EH (cell line): Measurements from ENCODE around the gene BCL7C.
"Not testable (repeated sequence)": the region's sequence is repeated elsewhere in the genome, so short reads cannot be mapped to it uniquely, and the experiment has no call there.

Experiments used
- DNase-seq: peaks from one replicate; pipeline ENCODE4 v3.0.0-alpha.2; 2015; ENCODE audit warnings: low read depth

The BCL7C gene

DNA sequence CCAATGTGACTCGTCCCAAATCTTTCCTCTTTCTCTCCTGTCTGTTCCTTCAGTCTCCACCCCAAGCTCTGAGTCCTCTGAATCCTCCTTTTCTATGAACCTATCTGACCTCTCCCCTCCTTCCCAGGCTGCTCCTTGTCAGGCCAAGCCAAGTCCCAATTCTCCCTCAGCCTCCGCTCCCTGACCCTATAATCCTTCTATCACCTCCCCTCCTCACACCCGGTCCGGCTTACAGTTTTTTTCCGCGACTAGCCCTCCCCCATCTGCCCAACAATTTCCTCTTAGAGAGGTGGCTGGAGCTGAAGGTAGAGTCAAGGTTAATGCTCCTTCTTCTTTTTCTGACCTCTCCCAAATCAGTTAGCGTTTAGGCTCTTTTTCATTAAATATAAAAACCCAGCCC lies 33.1 kb downstream of the BCL7C start:
- not testable (repeated sequence) for DNase-seq

DNA sequence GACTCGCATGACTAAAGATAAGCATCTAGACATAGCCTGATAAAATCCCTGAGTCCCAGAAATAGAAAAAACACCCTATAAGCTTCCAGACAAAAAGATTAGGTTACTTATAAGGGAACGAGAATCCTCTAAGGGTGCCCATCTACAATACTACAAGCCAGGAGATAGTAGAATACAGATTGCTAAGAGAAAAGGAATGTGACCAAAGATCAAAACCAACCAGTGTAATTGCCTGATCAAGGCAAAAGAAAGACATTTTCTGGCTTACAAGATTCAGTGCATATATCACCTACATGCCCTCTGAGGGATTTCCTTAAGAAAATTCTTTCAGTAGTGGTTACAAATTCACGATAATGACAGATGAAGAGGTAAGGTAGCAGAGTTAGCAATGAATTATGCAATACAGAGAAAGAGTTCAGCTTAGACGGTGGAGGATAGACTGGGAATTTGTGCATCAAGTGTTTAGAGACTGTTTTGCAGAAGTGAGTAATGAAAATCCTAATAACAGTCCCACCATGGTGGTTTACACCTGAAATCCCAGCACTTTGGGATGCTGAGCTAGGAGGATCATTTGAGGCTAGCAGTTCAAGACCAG lies 35.0 kb downstream of the BCL7C start:
- peak; percentile 48 for DNase-seq

DNA sequence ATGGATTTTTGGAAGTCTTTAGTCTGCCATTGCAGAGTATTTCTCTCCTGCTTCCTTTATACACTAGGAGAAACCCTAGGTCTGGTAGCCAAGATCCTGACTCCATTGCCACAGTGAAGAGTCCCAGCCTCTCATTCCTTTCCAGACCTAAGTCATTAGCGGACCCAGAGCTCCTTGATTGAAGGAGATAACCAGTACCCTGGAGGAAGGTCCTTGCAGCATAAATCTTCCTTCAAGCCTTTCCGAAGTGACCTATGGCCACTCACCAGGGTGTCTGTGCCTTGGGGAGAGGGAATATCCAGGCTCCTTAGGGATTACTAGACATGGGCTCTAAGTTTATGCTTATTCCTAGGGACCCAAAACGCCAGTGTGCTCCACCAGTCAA lies 35.8 kb downstream of the BCL7C start:
- DNase-seq, result no peak

- no peak for DNase-seq
Measured at GRCh38 chr16:30853758-30854157, 40.1 kb downstream of the BCL7C start.

DNA sequence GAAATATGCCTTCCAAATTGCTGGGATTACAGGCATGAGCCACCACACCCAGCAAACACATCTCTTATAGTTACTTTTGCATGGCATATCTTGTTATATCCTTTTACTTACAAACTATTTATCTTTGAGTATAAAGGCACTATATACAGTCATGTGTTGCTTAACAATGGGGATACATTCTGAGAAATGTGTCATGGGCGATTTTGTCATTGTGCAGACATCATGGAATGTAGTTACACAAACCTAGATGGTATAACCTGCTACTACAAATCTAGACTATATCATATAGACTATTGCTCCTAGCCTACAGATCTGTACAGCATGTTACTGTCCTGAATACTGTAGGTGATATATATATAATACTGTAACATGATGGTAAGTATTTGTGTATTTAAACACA lies 43.6 kb downstream of the BCL7C start:
- no peak for DNase-seq

DNA sequence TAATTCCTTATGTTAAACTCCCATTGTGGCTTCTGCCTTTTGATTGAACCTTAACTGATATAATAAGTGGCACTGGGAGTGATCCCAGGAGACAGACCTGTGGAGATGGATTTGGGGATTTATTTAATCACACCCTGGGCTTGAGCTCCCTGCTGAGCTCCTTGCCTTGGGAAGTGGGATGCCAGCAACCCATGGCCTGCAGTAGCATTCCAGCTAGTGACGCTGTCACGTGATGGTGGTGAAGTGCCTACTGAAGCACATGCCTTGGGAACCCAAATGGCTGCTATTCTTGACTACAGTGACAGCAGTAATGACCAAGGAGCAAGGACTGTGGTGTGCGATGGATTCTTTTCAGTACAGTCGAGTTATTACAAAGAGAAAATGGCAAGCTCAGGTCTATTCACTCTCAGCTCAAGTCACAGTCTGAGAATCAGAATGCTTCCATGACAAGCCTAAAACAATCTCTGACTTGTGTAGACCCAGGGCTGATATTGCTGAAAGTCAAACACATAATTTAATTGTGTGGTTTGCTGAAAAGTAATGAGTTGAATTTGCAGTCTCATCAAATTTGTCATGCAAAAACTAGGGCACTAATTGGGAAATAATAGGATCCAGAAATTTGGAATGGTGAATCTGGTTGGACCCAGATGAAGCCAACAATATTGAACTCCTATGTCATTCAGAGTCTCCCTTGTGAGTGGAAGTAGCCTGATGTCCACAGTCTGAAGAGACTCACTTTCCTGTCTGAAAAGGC lies 47.1 kb downstream of the BCL7C start:
- no peak for DNase-seq

DNA sequence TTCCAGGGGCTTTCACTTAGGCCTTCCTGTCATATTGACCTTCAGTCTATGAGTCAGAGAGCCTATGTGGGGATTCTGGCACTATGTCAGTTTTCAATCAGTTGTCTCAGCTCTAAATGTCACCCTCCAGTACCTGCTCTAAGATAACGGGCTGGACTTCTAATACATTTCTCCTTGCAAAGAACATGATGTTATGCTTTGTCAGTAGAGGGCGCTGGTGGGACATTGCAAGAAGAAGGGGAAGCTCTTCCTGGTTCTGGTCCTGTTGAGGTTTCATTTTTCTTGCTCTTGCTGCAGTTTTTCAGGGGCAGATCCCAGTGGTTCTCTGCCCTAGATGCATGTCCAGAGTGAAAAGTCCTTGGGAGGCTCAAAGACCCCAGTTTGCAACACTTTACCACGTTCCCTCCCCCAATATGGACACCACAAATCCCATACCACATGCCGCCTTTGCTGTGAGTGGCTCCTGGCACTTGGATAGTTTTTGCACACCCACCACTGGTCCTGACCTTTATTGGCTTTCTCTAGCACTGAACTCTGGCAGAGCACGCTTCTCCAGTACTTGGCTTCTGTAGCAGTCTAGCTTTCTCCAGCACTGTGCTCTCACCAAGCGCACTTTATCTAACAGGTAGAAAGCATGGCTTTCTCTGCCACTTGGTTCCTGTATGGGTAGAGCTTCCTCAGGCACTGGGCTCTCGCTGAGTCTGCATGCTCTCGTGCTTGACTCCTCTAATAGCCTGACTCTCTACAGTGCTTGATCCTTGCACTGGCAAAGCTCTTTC lies 49.0 kb downstream of the BCL7C start:
- peak; percentile 89 for DNase-seq

DNA sequence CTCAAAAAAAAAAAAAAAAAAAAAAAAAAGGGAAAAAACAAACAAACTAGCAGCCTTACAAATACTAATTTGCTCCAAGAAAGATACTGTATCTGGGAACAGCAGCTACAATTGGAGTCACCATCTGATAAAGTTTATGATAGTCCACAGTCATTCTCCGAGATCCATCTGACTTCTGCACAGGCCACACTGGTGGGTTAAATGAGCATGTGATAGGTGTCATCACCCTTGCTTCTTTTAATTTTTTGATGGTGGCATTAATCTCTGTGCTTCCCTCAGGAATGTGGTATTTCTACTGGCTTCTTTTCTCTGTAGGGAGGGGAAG lies 49.6 kb downstream of the BCL7C start:
- DNase-seq, result no peak

GRCh38 chr16:30843501-30843900 lies 50.4 kb downstream of the BCL7C start:
- no peak for DNase-seq

GRCh38 chr16:30842971-30843370 lies 50.9 kb downstream of the BCL7C start:
- DNase-seq, result no peak

DNA sequence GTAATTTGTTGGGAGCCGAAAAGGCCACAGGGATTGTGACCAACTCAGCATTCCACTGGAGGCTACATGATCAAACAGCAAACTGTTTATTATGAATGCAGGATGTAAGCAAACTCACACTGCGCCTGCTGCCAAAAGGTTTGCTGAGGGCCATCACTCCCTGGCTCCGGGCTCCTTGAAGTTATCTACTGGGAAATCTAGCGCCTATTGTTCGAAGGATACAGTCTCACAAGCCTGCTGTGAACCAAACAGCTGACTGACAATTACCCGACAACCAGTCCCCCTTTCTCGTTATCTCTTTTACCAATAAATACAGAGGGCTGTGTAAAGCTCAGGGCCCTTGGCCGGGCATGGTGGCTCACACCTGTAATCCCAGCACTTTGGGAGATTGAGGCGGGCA lies 52.5 kb downstream of the BCL7C start:
- DNase-seq, result no peak

GRCh38 chr16:30840611-30841010 lies 53.3 kb downstream of the BCL7C start:
- no peak for DNase-seq

- DNase-seq, result no peak
Measured at GRCh38 chr16:30839523-30840227, 54.2 kb downstream of the BCL7C start.

DNA sequence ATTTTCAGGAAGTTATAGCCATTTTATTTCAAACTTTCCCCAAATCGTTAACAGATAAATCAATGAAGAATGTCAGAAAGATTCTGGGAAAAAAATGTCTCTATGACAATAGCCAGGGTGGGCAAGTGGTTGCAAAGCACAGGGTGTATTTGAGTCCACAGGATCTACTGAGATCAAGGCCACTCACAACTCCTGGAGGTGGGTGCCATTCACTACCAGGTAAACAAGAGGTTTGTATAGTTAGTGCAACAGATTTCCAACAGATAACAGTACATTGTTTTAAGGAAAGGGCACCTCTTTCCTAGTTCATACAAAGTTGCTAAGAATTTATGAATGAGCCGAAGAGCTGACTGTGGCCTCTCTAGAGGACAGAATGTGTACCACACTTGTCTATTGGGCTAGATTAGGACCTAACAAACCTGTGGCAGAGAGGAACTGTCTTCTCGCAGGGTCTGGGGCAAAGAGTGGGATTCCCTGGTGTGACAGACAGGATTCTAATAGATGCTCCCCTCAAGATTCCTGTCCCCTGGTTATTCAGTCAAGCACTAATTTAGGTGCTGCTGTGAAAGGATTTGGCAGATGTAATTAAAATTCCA lies 54.9 kb downstream of the BCL7C start:
- DNase-seq, result no peak

DNA sequence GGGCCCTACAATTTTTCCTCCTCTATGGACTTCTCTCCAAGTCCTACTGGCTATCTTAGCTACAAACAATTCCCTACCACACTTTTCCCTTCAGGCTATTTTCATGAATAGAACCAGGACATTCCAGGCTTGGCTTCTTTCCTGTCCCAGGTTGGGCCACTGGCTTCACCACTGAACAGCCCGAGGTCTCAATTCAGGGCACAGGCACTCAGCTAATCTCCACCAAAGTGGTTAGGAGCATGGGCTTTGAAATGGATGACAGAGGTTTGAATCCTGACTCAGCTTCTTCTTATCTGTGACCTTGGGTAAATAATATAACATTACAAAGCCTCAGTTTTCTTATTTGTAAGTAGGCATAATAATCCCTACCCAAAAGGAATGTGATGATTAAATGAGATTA lies 56.0 kb downstream of the BCL7C start:
- DNase-seq, result peak; percentile 35
